Fibroblast of the aortic adventitia (primary cell): Measurements from ENCODE around the gene SLC7A4. TPM values are rescaled to one million over a fixed set of nuclear protein-coding genes. Genes with fewer than 3 reads are reported as not detected.
A peak's percentile ranks its signal among the peaks of the same experiment; 100 is the strongest.
"Not testable (repeated sequence)": the region's sequence is repeated elsewhere in the genome, so short reads cannot be mapped to it uniquely, and the experiment has no call there.

ENCODE experiments used
- DNase-seq: peaks from one replicate; pipeline ENCODE4 v3.0.0-alpha.2; 2010; ENCODE audit warnings: low read depth
- H3K4me3 ChIP-seq: 2 replicates; pipeline ENCODE4 v1.5.1; 2011; ENCODE audit warnings: low read depth, mild to moderate bottlenecking, control low read depth, low read length, moderate library complexity
- total RNA-seq: library from RNA; depleted of rRNA; stranded (reverse); fragments of >200 nt; gene quantifications from 2 replicates; pipeline ENCODE4 v1.2.3, GENCODE V29; 2012; ENCODE audit warnings: low replicate concordance
- TF ChIP-seq, protein P1 (sequence below): IDR thresholded peaks from 2 replicates; pipeline ENCODE4 v1.5.1; 2011; ENCODE audit warnings: mild to moderate bottlenecking, low read length, control low read depth, inconsistent platforms; ENCODE audit not compliant: insufficient read depth

Gene SLC7A4
- total RNA-seq, 1 donor = 0.09 TPM

- H3K4me3 ChIP-seq = no peak overlapping the region
- no peak for DNase-seq
- TF ChIP-seq, protein P1, sequence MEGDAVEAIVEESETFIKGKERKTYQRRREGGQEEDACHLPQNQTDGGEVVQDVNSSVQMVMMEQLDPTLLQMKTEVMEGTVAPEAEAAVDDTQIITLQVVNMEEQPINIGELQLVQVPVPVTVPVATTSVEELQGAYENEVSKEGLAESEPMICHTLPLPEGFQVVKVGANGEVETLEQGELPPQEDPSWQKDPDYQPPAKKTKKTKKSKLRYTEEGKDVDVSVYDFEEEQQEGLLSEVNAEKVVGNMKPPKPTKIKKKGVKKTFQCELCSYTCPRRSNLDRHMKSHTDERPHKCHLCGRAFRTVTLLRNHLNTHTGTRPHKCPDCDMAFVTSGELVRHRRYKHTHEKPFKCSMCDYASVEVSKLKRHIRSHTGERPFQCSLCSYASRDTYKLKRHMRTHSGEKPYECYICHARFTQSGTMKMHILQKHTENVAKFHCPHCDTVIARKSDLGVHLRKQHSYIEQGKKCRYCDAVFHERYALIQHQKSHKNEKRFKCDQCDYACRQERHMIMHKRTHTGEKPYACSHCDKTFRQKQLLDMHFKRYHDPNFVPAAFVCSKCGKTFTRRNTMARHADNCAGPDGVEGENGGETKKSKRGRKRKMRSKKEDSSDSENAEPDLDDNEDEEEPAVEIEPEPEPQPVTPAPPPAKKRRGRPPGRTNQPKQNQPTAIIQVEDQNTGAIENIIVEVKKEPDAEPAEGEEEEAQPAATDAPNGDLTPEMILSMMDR = no peak
Observed at GRCh38 chr22:21075516-21076138, 43.3 kb upstream of the SLC7A4 start.

- DNase-seq = peak; percentile 68
- TF ChIP-seq, protein P1 = no peak
- no peak overlapping the region for H3K4me3 ChIP-seq
Observed at GRCh38 chr22:21074102-21074715, 41.8 kb upstream of the SLC7A4 start.

GRCh38 chr22:21073482-21073881, 41.1 kb upstream of the SLC7A4 start:
- no peak overlapping the region for H3K4me3 ChIP-seq
- TF ChIP-seq, protein P1 = no peak
- no peak for DNase-seq

DNA sequence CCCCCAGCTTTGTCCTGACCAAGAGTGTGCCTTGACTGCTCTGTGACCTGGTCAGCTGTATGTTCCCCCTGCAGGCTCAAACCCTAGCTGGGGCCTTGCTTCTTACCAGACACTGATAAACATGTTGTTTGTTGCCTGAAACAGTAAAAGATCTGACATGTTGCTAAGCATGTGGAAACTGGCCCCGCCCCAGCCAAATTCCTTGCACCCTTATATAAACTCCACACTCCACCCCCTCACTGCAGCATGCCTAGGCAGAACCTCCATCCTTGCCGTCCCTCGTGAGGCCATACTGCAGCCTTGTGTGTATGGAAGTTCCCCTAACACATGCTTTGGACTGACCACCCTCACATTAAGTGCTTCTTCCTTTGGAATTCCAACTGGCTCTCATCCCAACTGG, 40.7 kb upstream of the SLC7A4 start:
- no peak for DNase-seq
- TF ChIP-seq, protein P1 = no peak

GRCh38 chr22:21071796-21072195, 39.4 kb upstream of the SLC7A4 start:
- H3K4me3 ChIP-seq, DNase-seq: not testable (repeated sequence)

More for the DNA sequence above, 40.7 kb upstream of the SLC7A4 start:
- H3K4me3 ChIP-seq = no peak overlapping the region

GRCh38 chr22:21070690-21071615, 38.6 kb upstream of the SLC7A4 start:
- no peak for DNase-seq
- TF ChIP-seq, protein P1 = no peak
- H3K4me3 ChIP-seq = no peak overlapping the region

DNA sequence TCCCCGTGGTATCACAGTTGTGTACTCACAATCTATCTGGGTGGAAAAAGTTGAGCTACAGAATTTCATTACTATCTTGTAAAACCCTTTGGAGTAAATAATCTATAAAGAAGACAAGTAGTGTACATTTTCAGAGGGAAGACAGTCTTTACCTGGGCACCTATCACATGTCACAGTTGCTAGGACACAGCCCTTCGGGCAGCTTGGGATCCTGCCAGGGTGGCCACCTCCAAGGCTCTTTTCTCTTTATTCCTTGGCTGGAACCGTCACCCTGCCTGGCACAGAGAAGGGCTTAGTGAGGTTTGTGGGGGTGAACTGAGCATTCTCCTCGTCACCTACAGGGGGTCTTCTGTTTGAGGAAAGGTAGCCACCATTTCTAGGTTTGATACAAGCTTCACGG, 37.0 kb upstream of the SLC7A4 start:
- no peak for DNase-seq
- TF ChIP-seq, protein P1 = no peak
- H3K4me3 ChIP-seq = no peak overlapping the region
